HG03175 (cell line): Measurements from ENCODE around the gene TBATA.

ENCODE experiments used
- ATAC-seq: cut with Tn5 transposase; IDR thresholded peaks from one replicate; pipeline ENCODE4 v1.9.1; 2021; ENCODE audit warnings: mild to moderate bottlenecking, moderate library complexity; ENCODE audit not compliant: unreplicated experiment

TBATA gene, protein sequence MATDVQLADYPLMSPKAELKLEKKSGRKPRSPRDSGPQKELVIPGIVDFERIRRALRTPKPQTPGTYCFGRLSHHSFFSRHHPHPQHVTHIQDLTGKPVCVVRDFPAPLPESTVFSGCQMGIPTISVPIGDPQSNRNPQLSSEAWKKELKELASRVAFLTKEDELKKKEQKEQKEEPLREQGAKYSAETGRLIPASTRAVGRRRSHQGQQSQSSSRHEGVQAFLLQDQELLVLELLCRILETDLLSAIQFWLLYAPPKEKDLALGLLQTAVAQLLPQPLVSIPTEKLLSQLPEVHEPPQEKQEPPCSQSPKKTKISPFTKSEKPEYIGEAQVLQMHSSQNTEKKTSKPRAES

DNA sequence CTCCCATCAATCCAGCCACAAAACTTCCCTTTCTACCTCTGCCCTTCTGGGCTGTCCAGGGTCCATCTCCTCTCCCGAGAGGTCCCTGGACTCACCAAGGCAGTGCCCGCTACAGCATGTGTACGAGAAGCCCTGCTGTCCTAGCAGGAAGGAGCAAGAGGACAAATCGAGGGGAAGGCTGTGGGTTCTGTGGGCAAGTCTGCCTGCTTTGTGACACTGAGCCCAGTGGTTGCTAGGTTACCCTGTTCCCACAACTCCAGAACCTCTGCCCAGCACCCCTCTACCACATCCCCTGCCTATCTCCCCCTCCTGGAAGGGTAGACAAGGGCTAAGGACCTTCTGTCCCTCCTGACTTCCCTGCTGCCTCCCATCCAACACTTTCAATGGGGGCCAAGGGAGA is at the start of gene TBATA:
TSS of gene TBATA (minus strand) at position 188 of the 400 bp plus-strand sequence. CDS start 1,998 bp downstream, outside the sequence.
- ATAC-seq: no peak

DNA sequence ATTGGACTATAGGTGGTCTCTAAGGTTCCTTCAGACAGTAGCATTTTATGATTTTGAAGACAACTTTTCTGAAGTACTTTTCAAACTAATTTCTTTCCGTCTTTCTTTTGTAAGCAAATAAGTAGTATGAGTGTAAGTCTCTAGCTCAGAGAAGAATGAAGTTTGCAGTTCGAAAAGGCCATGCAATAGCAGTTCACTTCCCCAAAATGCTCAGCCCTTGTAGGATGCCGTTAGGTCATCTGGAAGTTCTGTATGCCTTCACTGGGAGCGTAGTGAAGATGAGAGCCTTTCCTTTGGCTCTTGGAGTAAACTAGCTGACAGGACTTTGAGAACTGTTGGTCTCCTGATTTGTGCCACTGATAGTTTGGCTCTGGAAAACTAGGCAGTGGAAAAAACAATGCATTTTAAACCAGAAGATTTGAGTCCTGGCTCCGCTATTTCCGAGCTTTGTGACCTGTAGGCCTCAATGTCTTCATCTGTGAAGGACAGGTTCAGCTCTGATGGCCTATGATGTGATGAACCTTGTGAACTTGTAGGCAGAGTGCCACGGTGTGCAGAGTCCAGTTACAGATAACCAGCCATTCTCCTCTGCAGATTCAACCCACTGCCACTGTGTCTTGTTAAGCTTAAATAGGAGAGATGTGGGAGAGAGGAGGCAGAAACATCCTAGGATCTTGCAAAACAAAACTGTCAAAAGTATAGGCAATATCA is 49.4 kb upstream of the TBATA start:
- no peak for ATAC-seq

DNA sequence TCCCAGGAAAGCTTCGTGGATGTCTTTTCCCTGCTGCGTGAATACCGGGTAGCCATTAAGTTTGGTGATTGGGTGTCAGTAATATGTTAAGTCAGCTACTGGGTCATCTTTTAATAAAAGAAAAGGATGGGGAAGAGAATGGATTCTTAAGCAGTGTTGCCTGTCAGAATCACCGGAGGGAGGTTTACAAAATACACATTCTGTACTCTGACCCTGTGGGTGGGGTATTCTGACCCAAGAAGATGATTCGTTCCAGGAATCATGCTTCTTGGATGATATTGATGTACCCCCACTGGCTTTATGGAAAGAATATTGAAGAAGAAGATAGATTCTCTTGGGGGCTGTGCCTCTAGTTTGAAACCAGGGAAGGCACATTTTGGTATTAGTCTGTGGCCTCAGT is 48.8 kb upstream of the TBATA start:
- no peak for ATAC-seq

DNA sequence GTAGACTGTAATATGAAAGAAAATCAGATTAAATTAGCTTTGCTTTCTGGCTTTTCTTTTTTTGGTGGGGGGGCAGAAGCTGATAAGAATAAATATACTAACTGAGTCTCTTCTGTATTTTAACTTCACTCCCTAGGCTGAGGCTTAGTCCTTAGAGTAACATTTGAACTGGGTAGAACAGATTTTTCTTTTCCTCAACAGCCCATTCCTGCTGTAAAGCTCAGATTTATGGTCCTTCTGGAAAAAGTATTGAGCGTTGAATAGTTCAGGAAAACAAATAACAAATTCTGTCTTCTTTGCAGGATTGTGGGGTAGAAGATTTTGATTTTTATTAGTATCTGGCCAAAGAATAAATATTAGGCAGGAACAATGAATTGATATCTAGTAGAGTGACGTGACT is 48.4 kb upstream of the TBATA start:
- no peak for ATAC-seq

DNA sequence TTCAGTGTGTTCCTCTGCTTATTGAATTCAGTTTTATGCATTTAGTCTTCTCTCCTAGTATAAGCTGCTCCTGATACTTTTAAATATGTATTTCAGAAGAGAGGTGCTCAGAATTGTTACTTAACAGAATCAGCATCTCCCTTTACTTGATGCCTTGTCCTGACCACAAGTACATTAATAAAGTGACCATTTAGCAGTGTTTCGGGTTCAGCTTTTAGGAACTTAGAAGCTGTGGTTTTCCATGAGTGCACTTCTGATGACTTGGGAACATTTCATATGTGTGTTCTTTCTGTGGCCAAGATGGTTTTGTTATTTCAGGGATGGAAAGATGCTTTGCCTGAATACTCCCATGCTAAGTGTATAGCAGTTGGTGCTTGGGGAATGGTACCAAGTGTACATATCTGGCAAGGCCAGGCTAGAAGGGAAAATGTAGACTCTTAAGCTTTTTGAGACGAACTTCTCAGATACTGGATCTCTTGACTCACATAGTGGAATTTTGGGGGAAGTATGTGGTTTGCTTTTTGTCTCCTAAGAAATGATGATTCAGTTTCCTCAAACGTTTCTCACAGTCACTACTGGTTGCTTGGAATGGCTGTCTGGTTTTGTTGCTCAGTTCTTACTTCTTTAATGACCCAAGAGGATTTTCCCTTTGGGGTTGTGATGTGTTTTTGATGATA is 47.8 kb upstream of the TBATA start:
- ATAC-seq: no peak

DNA sequence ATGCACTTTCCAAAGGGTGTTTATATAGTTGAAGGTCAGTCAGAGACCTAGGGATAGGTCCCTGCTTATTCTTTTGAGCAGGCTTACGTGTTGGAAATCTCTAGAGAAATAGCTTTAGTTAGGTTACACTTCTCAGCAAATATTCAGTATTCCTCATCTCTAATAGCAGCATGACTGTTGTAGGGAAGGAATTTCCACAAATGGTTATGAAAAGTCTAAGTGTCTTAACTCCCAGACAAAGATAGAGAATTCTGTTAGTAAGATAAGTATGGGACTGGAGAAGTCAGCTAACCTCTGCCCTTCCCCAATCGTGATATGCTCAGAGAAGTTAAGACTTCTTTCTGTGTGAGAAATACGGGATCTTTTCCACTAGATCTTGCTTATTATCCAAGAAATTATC is 47.0 kb upstream of the TBATA start:
- no peak for ATAC-seq

DNA sequence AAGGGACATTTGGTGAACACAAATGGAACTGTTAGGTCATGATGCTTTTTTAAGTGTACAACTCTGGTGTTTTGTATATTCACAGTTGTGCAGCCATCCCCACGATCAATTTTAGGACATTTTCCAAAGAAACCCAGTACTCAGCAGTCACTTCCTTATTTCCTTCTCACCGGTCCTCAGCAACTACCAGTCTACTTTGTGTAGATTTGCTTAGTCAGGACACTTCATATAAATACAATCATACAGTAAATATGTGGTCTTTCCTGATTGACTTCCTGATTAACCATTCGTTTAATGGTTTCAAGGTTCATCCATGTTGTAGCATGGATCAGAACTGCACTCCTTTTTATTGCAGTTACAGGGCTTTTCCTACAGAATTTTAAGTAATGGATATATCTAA is 45.0 kb upstream of the TBATA start:
- ATAC-seq: no peak

DNA sequence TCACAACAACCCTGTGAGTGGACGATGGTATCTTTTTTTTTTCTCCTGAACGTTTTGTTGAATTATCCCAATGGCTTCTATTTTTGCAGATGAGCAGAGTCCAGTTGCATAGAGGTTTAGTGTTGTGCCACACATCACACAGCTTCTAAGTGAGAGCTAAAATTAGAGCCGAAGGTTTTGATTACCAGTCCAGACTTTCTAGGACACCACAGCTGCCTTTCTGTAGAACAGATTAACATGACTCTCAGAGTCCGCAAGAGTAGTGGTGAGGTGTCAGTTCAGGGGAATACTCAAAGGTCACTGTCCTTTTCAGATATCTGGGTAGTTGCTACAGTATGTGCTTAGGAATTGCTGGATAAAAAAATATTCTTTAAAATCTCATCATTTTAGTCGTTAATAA is 44.4 kb upstream of the TBATA start:
- no peak for ATAC-seq

DNA sequence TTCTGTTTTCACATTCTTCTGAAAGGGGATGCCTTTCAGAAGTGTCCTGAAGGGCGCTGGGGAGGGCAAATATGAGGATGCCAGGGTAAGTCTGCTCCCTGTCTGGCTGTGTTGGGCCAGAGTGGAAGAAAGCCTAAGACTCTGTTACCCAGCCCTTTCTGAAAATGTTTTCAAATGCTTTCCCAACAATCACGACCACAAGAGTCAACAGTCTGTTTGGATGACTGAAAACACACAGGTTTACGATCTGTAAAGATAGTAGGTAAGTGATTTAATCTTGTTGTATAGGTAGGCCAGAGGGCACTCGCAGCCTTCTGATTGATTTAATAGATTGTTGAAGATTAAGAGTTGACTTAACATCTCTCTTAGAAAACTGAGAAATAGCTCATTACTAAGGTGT is 43.7 kb upstream of the TBATA start:
- ATAC-seq: no peak

DNA sequence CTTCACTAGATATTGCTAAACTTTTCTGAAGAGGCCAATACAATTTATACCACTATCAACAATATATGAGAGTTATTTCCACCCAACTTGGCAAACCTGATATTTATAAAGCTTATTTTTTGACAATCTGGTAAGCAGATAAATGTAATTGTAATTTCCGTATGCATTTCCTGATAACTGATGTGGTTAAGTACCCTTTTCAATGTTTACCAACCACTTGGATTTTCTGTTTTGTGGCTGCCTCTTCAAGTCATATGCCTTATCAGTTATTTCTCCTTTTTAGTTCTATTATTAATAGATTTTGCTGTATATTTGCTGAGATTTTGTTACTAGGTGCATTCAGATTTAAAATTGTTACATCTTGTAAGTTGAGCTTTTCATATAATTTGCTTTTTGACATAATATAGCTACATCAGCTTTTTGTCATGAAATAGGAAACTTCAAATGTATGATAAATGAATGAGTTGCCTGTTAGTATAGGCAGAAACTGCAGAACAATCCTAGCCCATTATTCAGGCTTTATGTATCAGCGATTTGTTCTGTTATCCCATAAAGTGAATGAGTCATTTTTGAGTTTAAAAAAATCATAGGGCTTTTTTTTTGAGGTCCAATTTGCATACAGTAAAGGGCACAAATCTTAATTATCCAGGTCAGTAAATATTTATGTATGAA is 42.0 kb upstream of the TBATA start:
- ATAC-seq: no peak

DNA sequence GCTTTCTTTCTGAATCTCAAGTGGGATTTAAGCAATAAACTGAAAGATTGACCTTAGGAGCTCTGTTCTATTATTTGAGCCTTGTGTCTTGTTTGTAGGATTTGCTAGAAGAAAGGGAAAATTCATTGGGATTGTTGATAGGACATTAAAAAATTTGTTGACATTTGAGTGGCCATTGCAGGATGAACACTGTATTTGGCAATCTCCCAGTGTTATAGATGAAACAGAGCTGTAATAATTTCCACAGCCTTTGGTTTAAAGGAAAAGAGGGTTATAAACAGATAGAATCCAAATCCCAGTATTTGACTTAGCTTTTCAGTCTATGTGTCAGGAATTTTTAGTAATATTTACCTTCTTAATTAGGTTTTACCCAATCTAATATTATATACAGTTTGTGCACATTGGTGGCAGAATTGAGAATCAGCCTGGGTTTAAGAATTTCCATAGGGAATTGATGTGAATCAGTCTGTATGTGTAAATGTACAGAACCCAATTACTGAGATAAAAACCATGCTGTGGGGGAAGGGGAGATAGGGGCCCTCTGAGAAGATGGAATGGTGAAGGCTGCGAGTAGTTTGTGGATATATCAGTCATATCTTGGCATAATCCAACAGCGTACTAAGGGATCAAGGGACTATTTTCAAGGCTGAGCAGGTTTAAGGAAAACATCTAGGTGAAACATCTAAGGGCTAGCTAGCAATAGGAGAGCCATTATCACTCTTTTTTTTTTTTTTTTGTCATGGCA is 37.1 kb upstream of the TBATA start:
- ATAC-seq: no peak

DNA sequence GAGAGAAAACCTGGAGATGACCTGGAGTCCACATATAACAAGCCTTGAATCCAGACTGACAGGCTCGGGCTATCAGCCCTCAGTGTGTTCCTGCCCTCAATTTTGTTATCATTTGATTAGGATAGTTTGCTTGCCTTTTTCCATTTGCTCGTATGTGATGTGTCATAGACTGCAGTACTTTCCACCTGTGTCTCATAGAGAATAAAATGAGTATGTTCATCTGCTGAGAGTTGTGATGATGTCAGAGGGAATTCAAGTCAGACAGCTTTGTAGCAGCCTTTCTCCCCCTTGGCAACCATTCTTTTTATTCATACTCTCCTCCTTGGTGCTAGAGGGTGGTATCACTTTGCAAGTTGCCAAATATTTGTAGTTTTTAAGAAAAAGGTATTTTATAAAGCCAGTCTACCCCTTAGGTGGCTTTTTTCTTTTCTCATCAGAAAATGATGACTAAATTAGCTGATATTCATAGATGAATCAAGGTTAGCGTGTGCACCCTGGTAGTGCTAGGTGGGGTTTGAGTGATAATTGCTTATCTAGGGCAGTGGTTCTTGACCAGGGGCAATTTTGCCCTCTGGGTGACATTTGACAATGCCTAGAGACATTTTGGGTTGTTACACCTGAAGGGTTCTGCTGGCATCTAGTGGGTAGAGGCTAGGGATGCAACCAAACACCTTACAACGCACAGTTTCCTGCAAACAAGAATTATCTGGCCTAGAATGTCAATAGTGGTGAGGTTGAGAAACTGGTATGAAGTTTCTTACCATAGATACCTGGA is 36.0 kb upstream of the TBATA start:
- no peak for ATAC-seq

DNA sequence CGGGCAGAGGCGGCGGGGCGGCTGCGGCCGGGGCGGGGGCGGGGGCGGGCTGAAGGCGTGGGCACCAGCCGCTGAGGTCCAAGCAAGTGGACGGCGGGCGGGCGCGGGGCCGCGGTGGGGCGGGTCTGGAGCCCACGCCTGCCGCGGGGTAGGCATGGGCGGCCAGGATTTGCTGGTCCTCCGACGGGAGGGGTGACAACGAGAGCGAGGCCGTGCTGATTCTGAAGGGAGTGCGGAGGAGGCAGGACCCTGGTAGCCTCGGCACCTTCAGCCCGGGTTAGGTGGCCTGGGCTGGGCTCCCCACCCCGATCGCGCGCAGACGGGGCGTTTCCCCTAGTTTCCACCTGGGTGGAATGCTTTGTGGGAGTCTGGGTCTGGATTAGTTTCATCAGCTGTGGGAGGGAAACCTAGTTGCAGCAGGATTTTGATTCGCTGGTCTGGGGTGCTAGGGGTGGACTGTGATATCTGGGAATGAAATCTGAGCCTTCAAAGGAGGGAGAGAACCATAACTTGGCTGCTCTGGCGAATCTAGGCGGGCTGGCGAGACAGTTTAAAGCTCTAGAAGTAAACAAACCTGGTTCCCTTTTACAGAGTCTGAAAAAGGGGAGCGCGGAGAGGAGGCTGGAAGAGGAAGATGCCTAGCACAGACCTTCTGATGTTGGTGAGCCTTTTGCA is 31.2 kb upstream of the TBATA start:
- ATAC-seq: peak; percentile 36

DNA sequence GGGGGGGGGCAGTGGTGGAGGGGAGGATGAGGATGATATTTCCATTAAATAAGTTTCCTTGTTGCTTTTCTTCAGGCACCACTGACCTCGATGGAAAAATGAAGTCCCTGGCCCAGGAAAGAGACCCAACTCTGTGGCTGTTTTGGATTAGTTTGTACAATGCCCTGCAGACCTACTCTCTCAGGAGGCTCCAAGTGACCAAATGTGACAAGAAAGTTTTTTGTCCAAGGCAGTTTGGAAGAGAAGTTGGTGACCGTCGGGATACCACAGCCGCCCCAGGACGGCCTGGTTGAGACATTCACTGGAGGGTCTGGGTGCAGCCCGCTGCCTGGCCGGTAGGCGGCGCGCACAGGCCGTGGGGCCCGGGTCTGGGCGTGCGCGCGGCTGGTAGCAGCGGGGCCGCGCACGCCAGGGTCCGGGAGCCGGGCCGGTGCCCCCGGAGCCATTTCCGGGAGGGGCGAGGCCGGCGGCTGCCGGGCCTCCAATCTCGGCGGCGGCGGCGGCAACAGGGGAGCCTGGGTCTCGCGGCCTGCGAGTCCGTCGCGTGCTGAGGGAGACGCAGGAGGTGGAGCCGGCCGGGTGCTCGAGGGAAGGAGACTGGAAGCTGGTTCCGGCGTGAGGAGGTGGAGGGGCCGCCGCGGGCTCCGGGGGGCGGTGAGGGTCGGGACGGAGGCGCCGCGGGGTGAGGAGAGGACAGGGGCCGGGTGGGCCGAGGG is 30.5 kb upstream of the TBATA start, which contains the start of gene SGPL1:
TSS of gene SGPL1 (plus strand) at position 445 of the 716 bp plus-strand sequence. CDS start 906 bp downstream, outside the sequence.
- peak; percentile 93 for ATAC-seq

DNA sequence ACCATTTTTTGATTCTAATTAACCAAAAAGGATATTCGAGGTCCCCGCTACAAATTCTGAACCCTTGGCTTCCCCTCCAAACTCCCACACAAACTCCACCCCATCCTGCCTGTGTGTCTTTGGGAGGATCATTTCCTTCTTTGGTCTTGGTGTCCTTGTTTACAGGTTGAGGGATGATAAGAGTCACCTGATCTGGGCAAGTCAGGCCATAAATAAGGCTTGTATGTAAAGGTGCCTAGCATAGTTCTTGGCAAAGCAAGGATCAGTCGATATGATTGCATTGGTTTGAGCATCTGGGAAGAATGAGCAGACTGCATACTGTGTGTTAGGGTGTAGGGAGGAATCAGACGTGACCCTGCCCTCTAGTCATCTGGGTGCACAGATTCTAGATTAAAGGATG is 28.9 kb upstream of the TBATA start:
- ATAC-seq: no peak

DNA sequence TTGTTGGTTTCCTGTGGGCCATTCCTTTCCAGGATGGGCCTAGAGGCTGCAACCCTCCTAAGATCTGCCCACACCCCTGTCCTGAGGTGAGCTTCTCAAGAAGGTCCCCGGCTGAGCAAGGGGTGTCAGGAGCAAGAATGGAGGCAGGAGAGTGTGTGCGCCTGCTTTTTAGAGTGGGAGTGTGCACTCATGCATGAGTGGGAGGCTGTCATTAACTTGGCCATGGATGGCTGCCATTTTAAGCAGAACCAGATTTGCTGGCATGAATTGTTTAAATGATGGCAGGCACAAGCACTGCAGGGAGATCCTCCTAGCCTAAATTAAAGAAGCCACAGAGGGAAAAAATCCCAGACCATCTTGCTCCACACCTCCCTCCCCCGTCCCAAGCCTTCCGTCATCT is 27.6 kb upstream of the TBATA start:
- no peak for ATAC-seq

DNA sequence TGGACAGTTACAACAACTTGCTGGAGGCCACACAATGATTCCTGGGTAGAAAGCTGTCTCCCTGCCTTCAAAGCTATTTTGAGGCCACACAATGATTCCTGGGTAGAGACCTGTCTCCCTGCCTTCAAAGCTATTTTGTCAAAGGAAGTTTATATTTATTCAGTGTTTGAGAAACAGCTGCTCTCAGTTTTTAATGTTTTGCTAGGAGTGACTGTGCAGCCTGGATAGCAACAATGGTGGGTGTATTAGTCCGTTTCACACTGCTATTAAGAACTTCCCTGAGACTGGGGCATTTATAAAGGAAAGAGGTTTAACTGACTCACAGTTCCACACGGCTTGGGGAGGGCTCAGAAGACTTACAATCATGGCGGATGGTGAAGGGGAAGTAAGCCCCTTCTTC is 26.7 kb upstream of the TBATA start:
- no peak for ATAC-seq

DNA sequence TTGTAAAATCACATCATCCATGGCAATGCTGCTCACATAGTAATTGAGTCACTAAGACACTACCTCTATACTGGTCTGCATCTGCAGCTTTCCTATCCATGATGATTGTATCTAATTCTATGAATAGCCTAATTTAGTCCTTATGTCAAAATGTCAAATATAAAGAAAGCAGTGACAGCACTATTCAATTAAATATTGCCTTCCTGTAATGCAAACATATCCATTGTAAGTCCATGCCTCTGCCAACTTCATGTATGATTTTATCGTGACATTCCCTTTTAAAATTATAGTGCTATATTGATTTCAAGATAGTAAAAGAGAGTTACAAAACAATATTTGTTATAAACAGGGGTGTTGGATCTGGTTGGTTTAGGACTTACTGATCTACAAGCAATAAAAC is 25.8 kb upstream of the TBATA start:
- no peak for ATAC-seq

DNA sequence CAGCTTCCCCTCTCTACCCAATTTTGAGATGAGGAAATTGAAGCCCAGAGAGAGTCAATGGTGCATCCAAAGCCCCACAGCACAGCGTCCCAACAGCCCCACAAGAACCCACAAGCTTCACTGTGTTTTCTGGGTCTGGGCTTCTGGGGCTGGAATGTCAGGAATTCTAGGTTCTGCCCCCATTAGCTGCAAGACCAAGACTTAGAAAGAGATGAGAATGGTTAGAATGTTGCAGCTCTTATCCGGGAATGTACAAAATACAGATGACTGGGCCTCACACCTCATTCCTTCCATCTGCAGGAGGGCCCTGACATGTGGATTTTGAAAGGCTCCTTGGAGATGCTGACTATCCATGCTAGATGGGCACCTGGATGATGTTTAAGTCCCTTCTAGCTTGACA is 24.5 kb upstream of the TBATA start:
- no peak for ATAC-seq
